GM12864 (cell line): Measurements from ENCODE around the gene ZNF562.

ENCODE experiments used
- DNase-seq: peaks from one replicate; pipeline ENCODE4 v3.0.0-alpha.2; 2011; ENCODE audit warnings: low read depth
- H3K4me3 ChIP-seq: 2 replicates; pipeline ENCODE4 v1.5.1; 2011; ENCODE audit warnings: mild to moderate bottlenecking, low read depth, low read length, control low read depth
- TF ChIP-seq, protein P1 (sequence below): IDR thresholded peaks from 2 replicates; pipeline ENCODE4 v1.5.1; 2011; ENCODE audit warnings: low read depth, mild to moderate bottlenecking, moderate library complexity, low read length, control low read depth, inconsistent platforms; ENCODE audit errors: missing control alignments

ZNF562 gene

DNA sequence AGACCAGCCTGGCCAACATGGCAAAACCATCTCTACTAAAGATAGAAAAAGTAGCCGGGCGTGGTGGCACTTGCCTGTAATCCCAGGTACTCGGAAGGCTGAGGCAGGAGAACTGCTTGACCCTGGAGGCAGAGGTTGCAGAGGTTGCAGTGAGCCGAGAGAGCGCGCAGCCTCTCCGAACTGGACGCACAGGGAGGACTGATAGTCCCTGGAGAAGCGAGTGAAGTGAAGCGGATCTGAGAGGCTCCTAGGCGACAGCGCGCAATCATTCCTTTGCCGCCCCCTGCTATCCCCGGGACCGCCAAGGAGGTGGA lies 54.1 kb downstream of the ZNF562 start:
- peak overlapping the region; percentile 78 for H3K4me3 ChIP-seq
- no peak for DNase-seq
- TF ChIP-seq, protein P1, sequence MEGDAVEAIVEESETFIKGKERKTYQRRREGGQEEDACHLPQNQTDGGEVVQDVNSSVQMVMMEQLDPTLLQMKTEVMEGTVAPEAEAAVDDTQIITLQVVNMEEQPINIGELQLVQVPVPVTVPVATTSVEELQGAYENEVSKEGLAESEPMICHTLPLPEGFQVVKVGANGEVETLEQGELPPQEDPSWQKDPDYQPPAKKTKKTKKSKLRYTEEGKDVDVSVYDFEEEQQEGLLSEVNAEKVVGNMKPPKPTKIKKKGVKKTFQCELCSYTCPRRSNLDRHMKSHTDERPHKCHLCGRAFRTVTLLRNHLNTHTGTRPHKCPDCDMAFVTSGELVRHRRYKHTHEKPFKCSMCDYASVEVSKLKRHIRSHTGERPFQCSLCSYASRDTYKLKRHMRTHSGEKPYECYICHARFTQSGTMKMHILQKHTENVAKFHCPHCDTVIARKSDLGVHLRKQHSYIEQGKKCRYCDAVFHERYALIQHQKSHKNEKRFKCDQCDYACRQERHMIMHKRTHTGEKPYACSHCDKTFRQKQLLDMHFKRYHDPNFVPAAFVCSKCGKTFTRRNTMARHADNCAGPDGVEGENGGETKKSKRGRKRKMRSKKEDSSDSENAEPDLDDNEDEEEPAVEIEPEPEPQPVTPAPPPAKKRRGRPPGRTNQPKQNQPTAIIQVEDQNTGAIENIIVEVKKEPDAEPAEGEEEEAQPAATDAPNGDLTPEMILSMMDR, result no peak

DNA sequence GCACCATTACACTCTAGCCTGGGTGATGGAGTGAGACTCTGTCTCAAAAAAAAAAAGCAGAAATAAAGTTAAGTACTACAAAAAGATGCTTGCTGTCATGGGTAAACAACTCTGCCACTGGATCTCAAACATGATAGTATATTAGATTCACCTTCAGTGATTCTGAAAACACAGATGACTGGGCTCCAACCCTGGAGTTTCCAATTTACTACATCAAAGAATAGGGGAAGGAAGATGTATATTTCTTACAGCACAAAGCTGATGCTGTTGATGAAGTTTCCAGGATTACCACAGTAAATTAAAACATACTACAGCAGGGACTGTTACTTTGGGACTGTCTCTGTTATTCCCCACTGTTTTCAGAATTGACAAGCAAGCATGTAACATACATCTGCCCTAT lies 59.1 kb downstream of the ZNF562 start:
- TF ChIP-seq, protein P1, result no peak
- DNase-seq, result no peak
- H3K4me3 ChIP-seq, result no peak overlapping the region

DNA sequence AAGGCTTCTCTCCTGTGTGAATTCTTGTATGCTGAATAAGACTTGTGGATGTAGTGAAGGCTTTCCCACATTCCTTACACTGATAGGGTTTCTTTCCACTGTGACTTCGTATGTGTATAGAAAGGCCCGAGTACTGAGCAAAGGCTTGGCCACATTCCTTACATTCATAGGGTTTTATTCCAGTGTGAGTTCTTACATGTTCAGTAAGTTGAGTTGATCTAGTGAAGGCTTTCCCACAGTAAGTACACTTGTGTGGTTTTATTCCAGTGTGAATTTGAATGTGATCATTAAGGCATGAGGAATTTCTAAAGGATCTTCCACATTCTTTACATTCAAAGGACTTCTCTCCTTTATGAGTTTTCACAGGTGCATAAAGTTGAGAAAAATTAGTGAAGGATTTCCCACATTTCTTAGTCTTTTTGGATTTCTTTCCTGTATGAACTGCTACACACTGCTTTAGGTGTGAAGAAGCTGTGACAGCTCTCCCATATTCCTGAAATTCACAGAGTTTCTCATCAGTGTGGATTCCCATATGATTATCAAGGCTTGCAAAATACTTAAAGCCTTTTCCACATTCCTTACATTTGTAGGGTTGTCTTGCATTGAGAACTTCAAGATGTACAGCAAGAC lies 64.3 kb downstream of the ZNF562 start:
- no peak overlapping the region for H3K4me3 ChIP-seq
- no peak for DNase-seq
- TF ChIP-seq, protein P1, result no peak

DNA sequence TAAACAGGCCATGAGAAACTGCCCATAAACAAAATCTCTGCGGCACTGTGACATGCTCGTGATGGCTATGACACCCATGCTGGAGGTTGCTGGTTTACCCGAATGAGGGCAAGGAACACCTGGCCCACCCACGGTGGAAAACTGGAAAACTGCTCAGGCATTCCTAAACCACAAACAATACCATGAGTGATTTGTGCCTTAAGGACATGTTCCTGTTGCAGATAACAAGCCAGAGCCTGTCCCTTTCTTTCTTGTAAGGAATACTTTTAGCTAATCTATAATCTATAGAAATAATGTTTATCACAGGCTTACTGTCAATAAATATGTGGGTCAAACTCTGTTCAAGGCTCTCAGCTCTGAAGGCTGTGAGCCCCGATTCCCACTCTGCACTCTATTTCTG lies 66.0 kb downstream of the ZNF562 start:
- TF ChIP-seq, protein P1, result no peak
- H3K4me3 ChIP-seq, result no peak overlapping the region

DNA sequence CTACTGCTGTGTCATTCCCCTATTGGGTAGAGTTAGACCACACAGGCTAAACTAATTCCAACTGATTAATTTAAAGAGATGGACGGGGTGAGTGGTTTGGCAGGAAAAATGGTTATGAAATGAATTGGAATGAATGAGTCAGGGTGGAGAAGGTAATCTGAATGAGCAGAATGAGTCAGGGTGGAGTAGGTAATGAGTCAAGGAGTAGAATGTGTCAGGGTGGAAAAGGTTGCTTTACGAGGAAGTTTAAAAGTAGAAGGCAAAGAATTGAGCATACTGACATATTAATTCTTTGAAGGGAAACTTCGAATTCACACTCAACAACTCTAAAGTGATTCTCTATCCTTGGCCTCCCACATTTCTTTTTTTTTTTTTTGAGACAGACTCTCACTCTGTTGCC lies 77.9 kb downstream of the ZNF562 start:
- DNase-seq, result no peak
- H3K4me3 ChIP-seq, result no peak overlapping the region
- TF ChIP-seq, protein P1, result no peak

More for the DNA sequence above, 66.0 kb downstream of the ZNF562 start:
- DNase-seq, result no peak
